ENCODE results near the gene FBXO45. TPM values are rescaled to one million over a fixed set of nuclear protein-coding genes. Genes with fewer than 3 reads are reported as not detected.

Gene FBXO45
- total RNA-seq, 1 donor = 14.0 TPM

DNA sequence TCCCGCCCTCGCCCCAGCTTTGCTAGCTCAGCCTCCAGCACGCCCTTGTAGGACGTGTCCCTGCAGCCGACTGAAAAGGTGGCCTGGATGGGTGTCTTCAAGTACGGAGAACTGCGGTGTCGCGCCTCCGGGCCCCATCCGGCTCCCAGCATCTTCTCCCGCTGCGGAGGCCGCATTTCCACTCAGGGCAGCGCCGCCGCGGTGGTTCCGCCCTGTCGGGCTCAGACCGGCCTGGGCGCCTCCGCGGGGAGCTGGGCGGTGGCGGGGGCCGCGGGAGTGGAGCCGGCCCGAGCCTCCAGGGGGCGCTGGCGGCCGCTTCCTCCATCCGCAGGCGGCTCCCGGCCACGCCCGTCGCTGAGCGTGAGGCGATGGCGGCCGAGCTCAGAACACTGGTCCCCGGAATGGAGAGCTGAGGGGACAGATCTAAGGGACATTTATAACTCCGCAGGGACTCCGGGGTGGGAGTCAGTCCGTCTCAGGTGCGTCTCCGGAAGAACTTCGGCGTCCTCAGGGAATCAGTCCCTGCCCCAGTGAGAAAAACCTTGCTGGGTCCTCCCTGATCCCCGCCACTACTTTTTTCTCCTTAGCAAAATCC, 39.7 kb upstream of the FBXO45 start:
- TF ChIP-seq, protein P1, sequence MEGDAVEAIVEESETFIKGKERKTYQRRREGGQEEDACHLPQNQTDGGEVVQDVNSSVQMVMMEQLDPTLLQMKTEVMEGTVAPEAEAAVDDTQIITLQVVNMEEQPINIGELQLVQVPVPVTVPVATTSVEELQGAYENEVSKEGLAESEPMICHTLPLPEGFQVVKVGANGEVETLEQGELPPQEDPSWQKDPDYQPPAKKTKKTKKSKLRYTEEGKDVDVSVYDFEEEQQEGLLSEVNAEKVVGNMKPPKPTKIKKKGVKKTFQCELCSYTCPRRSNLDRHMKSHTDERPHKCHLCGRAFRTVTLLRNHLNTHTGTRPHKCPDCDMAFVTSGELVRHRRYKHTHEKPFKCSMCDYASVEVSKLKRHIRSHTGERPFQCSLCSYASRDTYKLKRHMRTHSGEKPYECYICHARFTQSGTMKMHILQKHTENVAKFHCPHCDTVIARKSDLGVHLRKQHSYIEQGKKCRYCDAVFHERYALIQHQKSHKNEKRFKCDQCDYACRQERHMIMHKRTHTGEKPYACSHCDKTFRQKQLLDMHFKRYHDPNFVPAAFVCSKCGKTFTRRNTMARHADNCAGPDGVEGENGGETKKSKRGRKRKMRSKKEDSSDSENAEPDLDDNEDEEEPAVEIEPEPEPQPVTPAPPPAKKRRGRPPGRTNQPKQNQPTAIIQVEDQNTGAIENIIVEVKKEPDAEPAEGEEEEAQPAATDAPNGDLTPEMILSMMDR (IDR thresholded peaks at IDR 0.05; ENCODE audit: insufficient read depth, low read length) = peak; percentile 48
- DNase-seq (ENCODE audit: low read depth) = peak; percentile 51

DNA sequence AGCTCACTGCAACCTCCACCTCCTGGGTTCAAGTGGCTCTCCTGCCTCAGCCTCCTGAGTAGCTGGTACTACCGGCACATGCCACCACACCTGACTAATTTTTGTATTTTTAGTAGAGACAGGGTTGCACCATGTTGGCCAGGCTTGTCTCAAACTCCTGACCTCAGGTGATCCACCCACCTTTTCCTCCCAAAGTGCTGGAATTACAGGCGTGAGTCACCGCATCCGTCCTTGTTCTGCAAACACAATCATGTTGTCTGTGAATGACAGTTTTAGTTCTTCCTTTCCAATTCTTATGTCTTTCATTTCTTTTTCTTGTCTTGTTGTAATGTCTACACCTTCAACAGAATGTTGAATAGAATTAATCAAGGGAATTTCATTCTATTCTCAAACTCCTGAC, 37.0 kb upstream of the FBXO45 start:
- H3K4me3 ChIP-seq (ENCODE audit: low read depth, low read length) = no peak overlapping the region
- DNase-seq (ENCODE audit: low read depth) = no peak
- TF ChIP-seq, protein P1 (IDR thresholded peaks at IDR 0.05; ENCODE audit: insufficient read depth, low read length) = no peak

More for the DNA sequence above, 39.7 kb upstream of the FBXO45 start:
- peak overlapping the region; percentile 54 for H3K4me3 ChIP-seq (ENCODE audit: low read depth, low read length)

DNA sequence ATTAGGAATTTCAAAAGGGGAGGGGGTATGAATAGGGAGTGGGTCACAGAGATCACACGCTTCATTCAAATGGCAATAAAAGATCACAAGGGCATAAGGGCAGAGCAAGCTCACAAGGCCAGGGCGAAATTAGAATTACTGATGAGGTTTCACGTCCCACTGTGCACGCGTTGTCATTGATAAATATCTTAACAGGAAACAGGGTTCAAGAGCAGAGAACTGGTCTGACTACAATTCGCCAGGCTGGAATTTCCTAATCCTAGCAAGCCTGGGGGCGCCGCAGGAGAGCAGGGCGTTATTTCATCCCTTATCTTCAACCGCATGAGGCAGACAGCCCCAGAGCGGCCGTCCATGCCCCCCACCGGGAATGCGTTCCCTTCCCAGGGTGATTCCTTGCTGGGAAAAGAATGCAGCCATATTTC, 35.2 kb upstream of the FBXO45 start:
- H3K4me3 ChIP-seq (ENCODE audit: low read depth, low read length) = no peak overlapping the region
- TF ChIP-seq, protein P1 (IDR thresholded peaks at IDR 0.05; ENCODE audit: insufficient read depth, low read length) = no peak
- DNase-seq (ENCODE audit: low read depth) = peak; percentile 12

DNA sequence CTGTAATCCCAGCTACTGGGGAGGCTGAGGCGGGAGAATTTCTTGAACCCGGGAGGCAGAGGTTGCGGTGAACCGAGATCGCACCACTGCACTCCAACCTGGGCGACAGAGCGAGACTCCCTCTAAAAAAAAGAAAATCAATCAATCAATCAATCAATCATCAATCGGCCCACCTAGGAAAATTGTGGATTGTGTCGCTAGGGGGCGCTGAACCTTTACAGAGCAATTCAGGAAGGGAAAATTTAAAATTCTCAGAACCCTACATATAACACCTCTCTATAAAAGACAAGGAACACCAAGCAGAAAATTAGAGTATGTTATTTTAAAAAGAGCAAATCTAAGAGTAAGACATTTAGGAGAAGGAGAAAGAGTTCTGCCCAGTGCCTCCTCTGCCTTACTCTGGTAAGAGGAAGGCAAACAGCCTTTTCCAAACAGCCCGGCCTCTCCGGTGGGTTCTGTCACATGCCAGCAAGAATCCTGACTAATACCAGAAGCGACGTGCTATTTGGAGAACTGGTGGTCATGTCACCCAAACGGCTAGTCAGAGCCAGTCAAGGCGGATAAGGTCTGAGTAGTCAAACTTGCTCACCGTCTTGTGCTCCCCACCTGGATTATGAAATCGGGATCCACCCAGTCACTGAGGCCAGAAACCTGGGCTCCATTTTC, 31.0 kb upstream of the FBXO45 start:
- TF ChIP-seq, protein P1 (IDR thresholded peaks at IDR 0.05; ENCODE audit: insufficient read depth, low read length) = peak; percentile 66
- H3K4me3 ChIP-seq (ENCODE audit: low read depth, low read length) = no peak overlapping the region
- DNase-seq (ENCODE audit: low read depth) = peak; percentile 40

DNA sequence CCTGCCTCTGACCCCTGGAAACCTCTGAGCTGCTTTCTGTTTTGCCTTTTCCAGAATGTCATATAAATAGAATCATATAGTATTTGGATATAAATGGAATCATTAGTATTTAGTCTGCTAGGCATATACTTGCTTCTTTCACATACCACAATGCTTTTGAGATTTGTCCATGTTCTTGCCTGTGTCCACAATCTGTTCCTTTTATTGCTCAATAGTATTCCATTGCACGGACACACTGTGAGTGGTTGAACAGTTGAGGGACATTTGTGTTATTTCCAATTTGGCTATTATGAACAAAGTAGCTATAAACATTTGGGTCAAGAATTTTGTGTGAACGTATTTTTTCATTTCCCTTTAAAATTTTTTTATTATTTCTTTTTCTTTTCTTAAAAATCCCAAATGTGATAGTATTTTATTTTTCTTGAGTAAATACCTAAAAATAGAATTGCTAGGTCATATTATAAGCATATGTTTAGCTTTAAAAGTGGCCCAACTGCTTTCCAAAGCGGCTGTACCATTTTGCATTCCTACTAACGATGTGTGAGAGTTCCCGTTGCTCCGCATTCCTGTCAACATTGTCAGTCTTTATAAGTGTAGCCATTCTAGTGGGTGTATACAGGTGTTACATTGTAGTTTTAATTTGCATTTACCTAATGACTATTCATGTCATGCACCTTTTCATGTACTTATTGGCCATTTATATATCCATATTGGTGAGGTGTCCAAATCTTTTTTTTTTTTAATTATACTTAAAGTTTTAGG, 26.6 kb upstream of the FBXO45 start:
- no peak overlapping the region for H3K4me3 ChIP-seq (ENCODE audit: low read depth, low read length)
- no peak for DNase-seq (ENCODE audit: low read depth)
- TF ChIP-seq, protein P1 (IDR thresholded peaks at IDR 0.05; ENCODE audit: insufficient read depth, low read length) = no peak

DNA sequence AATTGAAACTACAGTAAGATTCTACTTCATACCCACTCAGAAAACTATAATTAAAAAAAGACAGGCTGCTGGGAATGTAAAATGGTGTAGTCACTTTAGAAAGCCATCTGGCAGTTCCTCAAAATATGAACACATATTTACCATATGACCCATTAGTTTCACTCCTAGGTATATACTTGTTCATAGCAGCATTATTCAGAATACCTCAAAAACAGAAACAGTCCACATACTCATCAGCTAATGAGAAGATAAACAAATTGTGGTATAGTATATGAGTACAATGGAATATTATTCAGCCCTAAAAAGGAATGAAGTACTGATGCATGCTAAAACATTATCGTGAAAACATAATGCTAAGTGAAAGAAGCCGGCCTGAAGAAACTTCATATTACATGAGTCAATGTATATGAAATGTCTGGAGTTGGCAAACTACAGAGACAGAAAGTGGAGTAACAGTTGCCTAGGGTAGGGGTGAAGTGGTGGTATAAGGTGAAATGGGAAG, 23.9 kb upstream of the FBXO45 start:
- no peak for DNase-seq (ENCODE audit: low read depth)
- H3K4me3 ChIP-seq (ENCODE audit: low read depth, low read length) = no peak overlapping the region
- TF ChIP-seq, protein P1 (IDR thresholded peaks at IDR 0.05; ENCODE audit: insufficient read depth, low read length) = no peak
